Inflammatory macrophage treated with lipopolysaccharide for 4 hours (primary cell): ENCODE measurements around the gene TSTD2.
"Not testable (repeated sequence)": the region's sequence is repeated elsewhere in the genome, so short reads cannot be mapped to it uniquely, and the experiment has no call there.

Experiments used
- DNase-seq: peaks from one replicate; pipeline ENCODE4 v3.0.0-alpha.2; 2020

The TSTD2 gene

DNA sequence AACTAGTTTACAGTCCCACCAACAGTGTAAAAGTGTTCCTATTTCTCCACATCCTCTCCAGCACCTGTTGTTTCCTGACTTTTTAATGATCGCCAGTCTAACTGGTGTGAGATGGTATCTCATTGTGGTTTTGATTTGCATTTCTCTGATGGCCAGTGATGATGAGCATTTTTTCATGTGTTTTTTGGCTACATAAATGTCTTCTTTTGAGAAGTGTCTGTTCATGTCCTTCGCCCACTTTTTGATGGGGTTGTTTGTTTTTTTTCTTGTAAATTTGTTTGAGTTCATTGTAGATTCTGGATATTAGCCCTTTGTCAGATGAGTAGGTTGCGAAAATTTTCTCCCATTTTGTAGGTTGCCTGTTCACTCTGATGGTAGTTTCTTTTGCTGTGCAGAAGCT, 51.6 kb downstream of the TSTD2 start:
- not testable (repeated sequence) for DNase-seq

DNA sequence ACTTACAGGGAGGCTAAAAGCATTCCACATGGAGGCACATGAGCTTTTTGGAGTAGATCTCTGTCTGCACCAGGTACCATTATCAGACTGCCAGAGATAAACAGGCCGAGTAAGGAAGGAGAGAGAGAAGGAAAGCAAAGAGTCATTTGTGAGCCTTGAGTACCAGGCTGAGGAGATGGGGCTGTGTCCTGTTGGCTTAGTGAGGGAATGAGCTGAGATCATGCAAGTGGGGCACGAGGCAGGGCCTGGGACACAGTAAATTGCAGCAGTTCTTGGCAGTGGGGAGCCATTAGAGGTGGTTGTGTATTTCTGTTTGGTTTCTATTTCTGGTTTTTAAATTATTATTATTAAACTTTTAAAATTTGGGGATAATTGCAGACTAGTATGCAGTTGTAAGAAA, 53.3 kb downstream of the TSTD2 start:
- DNase-seq, result no peak

DNA sequence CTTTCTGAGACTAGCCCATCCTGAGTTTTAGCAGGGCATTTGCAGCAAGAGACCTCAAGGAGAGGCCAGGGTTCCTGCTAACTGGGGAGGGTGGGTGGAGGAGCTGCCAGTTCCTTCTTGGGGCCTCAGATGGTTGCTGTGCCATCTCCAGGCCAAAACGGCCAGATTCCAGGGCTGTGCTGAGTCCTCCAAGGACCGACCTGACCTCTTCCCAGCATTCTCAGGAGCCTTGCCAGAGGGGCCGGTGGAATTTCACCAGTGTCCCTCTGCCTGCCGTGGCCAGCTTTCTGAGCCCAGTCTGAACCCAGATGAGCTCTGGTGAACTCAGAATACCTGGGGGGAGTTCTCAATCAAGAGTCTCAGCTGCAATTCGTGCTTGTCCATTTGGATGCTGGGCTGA, 54.3 kb downstream of the TSTD2 start:
- no peak for DNase-seq

DNA sequence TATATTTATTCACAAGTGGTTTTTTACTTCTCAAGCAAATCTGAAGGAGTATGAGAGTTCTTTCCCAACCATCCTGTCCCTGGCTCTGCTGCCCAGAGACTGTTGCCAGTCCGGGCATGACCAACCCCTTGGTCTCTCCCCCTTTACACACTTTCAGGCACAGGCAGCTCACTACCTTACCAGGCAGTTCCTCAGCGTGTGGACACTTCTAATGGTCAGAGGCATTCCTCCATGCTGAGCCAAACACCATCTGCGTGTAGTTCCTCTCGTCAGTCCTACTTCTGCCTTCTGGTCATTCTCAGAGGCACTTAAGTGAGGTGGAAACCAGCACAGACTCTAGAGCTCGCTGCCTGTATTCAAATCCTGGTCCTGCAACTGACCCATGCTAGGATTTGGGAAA, 56.1 kb downstream of the TSTD2 start:
- DNase-seq, result no peak

DNA sequence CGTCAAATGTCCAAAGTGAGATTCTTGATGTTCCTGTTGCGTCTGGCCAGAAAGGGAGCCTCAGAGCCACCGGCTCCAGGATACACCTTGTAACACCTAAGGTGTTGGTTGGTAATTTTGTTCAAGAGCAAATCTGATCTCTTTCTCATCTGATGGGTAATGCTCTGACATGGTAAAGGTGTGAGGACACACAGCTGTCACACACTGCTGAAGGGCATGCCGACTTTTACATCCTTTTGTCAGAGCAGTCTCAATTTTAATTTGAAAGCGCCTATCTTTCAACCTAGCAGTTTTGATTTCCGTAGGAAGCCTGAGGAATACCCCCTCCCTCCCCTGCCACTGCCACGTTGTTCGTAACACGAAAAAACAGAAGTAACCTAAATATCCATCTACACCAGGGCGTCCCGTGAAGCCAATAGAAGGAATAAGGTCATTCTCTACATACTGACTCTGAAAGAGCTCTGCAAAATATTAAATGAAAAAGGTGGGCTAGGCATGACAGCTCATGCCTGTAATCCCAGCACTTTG, 57.4 kb downstream of the TSTD2 start:
- no peak for DNase-seq

DNA sequence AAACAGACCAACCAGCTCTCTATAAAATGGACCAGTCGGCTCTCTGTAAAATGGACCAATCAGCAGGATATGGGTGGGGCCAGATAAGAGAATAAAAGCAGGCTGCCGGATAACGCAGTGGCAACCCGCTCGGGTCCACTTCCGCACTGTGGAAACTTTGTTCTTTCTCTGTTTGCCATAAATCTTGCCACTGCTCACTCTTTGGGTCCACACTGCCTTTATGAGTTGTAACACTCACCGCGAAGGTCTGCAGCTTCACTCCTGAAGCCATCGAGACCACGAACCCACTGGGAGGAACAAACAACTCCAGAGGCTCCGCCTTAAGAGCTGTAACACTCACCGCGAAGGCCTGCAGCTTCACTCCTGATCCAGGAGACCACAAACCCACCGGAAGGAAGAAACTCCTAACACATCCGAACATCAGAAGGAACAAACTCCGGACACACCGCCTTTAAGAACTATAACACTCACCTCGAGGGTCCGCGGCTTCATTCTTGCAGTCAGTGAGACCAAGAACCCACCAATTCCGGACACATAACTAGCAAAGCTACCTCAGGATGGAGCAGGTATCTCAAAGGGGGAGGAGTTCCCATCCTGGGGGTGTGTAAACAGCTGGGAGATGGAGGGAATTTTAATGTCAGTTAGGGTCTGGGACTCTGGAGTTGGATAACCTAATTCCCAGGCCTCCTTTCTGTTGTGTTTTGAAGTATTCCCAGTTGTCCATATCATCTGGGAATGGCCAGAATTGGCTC, 58.1 kb downstream of the TSTD2 start:
- not testable (repeated sequence) for DNase-seq

DNA sequence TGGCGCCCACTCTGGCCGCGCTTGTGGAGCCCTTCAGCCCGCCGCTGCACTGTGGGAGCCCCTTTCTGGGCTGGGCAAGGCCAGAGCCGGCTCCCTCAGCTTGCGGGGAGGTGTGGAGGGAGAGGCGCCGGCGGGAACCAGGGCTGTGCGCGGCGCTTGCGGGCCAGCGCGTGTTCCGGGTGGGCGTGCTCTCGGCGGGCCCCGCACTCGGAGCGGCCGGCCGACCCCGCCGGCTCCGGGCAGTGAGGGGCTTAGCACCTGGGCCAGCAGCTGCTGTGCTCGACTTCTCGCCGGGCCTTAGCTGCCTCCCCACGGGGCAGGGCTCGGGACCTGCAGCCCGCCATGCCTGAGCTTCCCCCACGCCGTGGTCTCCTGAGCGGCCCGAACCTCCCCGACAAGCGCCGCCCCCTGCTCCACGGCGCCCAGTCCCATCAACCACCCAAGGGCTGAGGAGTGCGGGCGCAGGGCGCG, 59.0 kb downstream of the TSTD2 start:
- DNase-seq, result not testable (repeated sequence)

DNA sequence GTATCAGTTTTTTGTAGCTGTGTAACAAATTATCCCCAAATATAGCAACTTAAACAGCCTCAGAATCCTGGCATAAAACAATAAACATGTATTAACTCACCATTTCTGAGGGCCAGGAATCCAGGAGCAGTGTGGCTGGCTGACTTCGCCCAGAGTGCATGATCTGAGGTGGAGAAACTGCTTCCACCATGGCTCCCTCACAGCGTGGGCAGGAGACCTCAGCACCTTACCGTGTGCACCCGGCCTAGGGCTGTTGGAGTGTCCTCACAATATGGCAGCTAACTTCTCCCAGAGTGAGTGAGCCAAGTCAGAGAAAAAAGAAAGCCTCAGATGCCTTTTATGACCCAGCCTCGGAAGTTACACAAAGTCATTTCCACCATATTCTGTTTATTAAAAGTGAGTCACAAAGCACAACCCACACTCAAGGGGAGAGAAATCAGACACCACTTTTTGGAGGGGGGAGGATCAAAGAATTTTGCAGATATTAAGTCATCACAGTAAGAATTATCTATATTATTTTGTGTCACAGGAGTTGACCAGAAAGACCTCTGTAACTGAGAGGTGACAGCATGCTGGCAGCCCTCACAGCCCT, 59.6 kb downstream of the TSTD2 start:
- no peak for DNase-seq

DNA sequence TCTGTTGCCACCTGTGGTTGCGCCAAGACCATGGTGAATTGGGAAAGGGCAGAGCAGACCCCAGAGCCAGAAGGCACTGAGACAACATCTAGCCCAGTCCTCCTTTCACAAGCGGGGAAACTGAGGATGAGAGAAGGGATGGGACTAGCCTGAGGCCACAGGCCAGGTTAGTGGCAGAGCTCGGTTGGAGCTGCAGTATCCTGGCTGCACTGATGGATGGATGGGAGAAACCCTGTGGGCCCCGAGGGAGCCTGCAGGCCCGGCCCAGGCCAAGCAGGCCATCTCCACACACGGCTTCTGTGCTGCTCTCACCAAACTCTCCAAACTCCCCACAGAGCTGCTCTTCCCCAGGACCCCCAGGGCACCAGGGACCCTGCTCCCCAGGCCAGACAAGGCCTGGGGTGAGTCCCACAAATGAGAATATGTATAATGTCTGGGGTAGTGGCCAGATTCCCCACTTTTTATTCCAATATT, 60.2 kb downstream of the TSTD2 start:
- DNase-seq, result no peak

DNA sequence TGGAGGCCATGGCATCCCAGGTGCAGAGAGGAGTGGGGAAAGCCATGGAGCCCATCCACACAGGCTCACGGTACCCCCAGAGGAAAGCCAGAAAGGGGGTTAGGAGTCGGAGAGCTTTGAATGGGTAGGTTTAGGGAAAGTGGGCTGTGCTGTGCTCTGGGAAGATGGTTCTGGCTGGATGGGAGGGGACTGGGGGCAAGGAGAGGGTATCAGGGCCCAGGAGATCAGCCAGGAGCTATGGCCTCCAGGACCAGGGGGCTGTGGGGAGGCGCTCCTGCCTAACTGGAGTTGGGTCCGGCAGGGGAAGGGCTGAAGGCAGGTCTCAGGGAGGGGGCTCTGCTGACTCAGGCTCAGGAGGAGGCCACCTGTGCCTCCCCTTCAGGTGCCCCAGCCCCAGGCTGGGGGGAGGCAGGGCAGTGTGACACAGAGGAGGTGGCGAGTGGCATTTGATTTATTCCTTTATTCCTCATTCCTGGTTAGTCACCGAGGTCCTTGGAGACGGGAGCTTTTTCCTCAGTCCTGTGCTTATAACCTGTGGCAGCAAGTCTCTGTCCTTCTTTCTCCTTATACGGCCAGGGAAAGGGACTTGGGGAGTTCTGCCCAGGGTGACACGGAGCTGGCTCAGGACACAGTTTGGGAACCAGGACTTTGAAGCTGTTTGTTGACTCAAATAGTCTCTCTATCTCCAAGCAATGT, 60.8 kb downstream of the TSTD2 start:
- no peak for DNase-seq

DNA sequence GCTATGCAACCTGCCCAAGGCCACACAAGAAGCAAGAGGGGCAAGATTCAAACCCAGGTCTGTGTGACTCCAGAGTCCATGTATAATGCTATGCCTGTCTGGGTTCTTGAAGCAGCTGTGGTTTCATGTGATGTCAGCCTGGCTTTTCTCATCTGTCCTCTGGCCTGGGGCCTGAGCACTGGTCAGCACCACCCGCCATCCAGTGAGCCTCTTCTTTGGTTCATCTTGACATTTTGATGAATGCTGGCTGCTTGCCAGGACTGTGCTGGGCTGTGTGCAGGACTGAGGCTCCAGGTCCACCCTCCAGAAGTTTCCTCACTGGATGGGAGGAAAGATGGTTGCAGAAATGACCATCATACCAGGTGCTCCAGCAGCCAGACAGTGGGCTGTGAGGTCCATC, 61.5 kb downstream of the TSTD2 start:
- DNase-seq, result no peak

DNA sequence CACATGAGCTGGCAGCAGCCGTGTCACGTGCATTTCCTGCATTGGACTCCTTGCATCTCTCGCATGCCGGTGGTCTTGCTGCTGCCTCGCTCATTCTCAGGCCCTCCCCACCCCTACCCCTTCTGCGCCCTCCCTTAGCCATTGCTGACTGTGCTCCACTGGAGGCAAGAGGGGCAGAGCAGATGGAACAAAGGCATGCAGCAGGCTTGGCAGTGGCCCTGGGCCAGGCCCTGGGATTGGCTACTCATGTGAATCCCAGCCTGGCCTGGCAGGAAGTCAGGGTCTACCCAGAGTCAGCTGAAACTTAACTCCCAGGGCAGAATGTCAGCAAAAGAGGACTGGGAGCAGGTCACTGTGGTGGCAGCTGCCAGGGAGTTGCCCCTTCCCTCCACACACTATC, 62.3 kb downstream of the TSTD2 start:
- no peak for DNase-seq

DNA sequence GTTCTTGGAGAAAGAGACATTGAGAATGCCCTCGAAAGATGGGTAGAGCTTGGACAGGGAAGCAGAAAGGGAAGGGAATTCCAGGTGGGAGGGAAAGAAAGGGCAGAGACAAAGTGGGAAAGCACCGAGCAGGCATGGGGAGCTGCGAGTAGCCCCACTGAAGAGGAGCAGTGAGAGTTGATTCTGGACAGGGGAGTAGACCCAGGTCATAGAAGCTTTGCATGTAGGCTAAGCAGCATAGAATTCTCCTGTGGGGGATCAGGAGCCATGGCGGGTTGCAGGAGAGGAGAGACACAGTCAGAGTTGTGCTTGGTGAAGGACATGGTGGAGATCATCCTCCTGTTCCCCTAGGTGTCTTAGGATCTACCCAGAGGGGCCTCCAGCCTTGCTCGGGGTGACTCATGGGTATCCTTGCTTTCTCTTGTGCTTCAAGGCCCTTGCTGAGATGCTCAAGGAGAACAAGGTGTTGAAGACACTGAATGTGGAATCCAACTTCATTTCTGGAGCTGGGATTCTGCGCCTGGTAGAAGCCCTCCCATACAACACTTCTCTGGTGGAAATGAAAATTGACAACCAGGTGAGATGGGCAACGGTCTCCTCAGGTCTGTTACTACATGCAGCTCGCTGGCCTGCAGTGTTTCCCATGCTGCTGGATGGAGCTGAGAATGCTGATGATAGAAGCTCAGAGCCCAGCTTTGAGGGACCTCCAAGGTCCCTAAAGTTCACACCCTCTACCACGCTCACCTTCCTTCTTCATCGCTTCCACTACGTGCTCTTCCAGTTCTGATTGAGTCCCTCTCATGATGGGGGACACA, 64.5 kb downstream of the TSTD2 start:
- DNase-seq, result no peak

DNA sequence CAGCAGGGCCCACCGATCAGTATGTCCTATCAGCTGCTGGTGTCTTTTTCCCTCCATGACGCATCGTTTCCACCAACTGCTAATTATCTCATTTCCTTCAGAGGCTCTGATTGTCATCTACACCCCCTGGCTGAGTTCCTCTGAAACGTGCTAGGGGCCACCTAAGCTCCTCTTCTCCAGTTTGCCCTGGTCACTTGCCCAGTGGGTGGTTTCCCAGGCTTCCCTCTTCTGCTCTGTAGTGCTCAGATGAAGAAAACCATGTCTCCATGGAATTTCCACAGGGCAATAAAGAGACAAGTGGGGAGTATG, 65.3 kb downstream of the TSTD2 start:
- DNase-seq, result peak; percentile 17

DNA sequence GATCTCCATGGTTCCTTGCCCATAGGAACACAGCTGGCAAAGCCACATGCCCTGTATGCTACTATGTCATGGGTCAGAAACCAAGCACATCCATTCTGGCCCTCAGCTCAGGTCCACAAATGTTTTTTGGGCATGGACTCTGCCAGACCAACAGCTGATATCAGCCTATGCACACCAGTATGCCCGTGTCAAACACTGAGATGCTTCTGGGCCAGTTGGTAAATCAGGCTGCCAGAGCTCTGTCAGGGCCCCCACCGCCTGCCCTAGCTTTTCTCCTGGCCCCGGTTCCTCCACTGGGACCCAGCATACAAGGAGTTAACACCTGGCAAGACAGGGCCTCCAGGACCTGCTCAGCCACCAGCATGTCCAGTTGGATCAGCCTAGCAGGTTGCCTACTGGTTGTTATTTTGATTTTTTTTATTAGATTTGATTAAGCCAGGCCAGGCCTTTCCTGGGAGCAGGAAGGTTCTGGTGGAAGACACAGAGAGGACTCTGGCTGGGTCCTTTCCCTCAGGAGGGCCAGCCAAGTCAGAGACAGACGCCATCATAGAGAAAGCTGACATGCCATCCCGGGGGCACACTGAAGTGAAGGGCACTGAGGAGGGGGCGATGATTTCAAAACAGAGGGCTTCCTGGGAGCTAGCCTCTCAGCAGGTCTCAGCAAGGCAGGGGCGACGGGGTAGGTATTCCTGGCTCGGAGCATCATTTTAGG, 65.8 kb downstream of the TSTD2 start:
- no peak for DNase-seq

DNA sequence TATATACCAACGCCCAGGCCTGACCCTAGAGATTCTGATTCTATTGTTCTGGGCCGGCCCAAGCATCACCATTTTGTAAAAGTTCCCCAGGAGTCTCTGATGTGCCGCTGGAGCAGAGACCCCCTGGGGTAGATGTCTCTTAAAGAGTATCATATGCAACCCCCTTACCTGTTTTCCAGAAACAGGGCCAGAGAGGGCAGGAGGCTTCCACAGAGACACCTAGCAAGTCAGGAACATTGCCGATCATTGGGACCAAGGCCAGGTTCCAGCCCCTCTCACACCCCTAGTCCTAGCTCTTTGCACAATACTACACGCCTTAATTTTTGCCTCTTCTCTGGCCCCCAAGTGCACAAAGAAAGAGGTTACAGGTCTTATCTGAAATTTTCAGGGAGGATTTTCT, 67.9 kb downstream of the TSTD2 start:
- no peak for DNase-seq

DNA sequence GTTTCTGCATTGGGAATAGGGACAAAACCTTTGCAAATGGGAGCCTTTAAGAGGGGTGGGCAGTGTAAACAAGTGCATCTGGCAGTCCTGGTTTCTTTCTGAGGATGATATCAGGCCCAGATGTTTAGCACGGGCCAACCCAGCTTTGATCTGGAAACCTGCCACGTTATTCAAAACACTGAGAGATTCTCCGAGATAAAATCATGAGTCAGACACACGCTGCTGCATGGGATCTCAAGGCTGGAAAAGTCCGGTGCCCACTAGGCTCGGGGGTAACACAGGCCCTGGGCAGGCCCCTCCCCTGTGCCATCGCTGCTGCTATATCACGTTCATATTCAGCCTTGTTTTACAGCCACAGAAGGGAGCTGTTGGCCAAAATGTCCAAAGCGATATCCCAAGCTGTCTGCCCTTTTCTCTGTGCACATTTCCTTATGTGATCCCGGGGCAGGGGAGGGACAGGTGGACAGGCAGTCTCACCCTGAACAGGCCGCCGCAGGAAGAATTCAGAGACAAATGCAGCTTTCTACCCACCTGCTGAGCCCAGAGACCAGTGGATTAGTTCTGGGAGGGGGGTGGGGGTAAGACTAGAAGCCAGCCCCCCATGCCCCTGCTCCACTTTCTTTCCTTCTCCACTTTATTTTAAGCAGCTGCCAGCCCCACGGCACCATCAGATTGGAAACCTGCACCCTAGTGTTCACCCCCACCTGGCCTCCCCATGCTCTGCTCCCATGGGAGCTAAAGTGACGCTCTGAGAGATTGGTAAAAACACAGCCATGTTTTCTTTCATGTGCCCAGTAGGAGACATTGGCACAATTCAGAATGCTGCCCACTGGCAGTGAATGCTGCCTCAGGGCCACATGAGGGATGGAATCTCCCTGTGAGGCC, 68.6 kb downstream of the TSTD2 start:
- DNase-seq, result no peak

DNA sequence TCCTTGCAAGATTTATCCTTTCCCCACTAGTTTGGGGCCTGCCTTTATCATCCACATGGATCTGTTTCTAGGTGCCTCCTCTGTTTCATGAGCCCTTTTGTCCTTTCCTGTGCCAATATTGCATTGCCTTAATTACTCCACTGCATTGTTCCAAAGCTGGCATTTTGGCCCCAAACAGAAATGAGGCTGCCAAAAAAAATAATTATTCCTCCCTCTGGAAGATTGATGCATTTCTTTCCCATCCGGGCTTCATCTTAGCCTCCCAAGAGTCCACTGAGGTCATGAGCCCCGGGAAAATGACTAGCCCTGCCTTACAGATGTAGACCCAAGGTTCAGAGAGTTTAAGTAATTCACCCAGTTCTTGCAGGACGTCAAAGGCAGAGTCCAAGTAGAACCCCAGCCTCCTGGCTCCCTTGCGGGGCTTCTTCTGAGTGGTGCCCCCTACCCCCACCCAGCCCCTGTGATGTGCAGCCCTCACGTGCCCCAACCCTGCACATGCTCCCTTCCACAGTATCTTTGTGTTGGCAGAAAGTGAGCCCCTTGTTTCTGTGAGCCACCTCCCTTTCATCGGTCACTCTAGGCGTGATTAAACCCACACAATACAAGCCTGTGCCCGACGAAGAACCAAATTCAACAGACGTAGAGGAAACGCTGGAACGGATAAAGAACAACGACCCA, 69.6 kb downstream of the TSTD2 start:
- DNase-seq, result no peak

DNA sequence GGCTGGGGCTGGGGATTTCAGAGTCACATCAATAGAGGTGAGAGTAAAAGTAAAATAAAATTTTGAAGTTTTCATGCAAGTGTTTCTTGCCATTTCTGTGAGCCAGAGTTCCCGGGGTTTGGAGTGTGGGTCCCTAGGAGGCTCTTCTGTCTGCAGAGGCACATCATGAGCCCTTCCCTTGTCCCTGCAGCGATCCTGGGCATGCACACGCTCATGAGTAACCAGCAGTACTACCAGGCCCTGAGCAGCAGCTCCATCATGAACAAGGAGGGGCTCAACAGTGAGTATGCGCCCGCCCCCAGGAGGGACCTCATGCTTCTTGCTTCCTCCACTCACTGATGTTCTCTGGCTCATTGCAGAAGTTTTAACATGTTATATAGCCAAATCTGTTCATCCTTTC, 70.6 kb downstream of the TSTD2 start:
- DNase-seq, result no peak

DNA sequence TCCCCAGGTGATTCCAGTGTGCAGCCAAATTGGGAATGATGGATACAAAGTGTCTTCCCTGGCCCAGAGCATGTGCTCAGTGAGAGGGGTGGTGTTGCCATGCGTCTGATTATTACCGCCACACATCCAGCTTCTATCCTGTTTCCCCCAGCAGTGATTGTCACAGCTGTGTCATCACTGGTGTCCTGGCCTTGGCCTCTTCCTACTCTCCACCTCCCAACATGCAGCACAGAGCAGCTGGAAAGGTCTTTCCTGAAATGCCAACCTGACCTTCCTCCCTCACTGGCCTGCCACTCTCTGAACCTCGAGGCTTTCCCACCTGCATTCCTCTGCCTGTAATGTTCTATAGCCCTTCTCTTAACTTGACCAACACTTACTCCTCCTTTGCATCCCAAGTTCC, 71.7 kb downstream of the TSTD2 start:
- DNase-seq, result no peak

DNA sequence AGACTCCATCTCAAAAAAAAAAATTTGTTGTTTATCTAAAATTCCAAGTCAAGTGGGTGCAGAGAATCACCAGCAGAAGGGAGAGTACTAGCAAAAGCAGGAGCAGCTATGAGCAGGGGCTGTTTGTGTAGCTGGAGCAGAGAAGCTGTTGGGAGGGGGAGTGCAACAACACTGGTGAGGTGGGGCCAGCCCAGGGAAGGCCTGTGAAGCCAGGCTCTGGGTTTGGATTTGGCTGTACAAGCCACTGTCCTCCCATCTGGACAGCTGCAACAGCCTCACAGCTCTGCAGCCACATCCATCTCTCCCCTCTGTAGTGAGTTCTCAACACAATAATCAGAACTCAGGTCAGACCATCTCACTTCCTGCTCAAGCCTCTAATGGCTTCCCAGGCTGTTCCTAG, 72.3 kb downstream of the TSTD2 start:
- no peak for DNase-seq
